HepG2 (cell line): ENCODE data around the gene BAHCC1.

ENCODE experiments used
- CREBL2 ChIP-seq: sonication (generic); formaldehyde crosslinking; IDR thresholded peaks from 2 replicates; pipeline ENCODE4 v1.8.1; 2023; ENCODE audit warnings: missing genetic modification reagents, mild to moderate bottlenecking, borderline replicate concordance
- CTCF ChIP-seq: sonication (generic); formaldehyde crosslinking; IDR thresholded peaks from 2 replicates; pipeline ENCODE4 v1.5.0; 2020; ENCODE audit warnings: mild to moderate bottlenecking, missing genetic modification reagents, moderate library complexity
- HDAC6 ChIP-seq: fragments of 200-600 bp; sonication (generic); IDR thresholded peaks from 2 replicates; pipeline ENCODE4 v1.7.0; 2017; ENCODE audit warnings: mild to moderate bottlenecking, antibody characterized with exemption, low read length, low read depth

DNA sequence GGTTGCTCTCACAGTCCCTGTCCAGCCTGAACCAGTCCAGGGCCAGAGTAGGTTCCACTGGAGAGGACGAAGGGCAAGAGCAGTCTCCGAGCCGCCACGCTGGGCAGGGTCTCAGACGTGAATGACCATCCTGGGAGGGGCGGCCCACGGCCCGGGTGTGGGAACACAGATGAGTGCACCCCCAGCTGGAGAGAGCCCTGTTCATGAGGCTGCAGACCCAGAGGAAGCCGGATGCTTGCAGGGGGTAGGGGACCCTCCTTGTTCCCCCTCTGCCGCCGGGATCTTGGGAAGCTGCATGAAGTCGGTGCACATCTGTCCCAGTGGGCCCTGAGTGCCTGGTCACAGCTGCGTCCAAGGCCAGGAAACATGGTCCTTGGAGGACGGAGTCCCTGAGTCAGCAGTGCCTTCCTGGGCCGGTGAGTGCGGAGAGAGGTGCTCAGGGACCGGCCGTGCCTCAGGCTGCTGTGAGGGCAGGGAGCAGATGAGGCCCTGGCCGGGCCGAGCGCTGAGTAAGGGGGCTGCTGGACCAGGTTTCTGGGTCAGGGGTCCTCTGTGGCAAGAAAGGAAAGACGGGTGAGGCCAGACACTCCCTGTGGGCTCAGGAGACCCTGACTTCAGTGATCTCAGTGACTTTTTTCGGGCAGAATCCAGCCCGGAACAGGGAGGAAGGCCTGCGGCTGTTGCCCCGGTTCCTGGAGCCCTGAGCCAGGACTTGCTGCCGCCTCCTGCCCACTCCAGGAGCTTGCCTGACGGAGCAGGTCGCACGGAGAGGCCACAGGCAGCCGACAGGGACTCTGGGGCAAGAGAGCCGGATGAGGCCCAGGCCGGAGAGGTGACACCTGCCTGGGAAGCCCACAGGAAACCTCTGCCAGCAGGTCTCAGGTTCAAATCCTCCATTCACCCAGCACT lies 71.6 kb downstream of the BAHCC1 start:
- peak; percentile 33 for TF ChIP-seq CTCF
- no peak for TF ChIP-seq CREBL2 (CRISPR knock-in tag)
- no peak for TF ChIP-seq HDAC6
